ENCODE results near the gene CENPN. TPM values are rescaled to one million over a fixed set of nuclear protein-coding genes. Genes with fewer than 3 reads are reported as not detected.

Gene CENPN
- total and polyA plus RNA-seq, 2 of the 13 experiments (the other 11 are each of a cell fraction or from before 2014, with no cell fraction given): 29.7 to 129 TPM

DNA sequence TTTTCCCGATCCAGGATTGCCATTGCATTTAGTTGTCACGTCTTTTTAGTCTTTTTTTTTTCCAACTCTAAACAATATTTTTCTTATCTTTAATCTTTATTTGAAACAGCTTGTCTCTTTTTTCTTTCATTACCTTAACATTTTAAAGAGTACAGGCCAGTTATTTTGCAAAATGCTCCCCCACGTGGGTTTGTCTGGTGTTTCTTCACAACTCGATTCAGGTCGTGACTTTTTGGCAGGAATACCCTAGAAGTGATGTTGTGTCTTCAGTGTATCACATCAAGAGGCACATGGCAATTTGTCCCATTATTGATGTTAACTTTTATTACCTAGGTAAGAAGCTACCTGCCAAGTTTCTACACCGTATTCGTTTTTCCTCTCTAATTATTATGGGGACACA, 18.3 kb upstream of the CENPN start:
- Histone ChIP-seq H2AFZ (ENCODE audit: low read length) (no peak overlapping the region), H3K9ac (ENCODE audit: insufficient read depth, low read depth, low read length) (no peak overlapping the region), H3K4me2 (ENCODE audit: low read depth, low read length) (no peak overlapping the region), H3K27me3 (ENCODE audit: control insufficient read depth in 1 of 2, insufficient read depth in 2 of 2, low read length in 2 of 2) (no peaks in the 10 kb centered on the region), H3K4me1 (ENCODE audit: insufficient read depth, low read length) (peaks cover 63% of the 10 kb centered on the region), H3K27ac (ENCODE audit: extremely low read length, insufficient read depth, low read length) (no peak overlapping the region), H3K79me2 (ENCODE audit: insufficient read depth, low read length) (peaks cover 77% of the 10 kb centered on the region), H3K36me3 (replicated peaks in 1 of 2; ENCODE audit: control insufficient read depth in 1 of 2, insufficient read depth in 2 of 2, low read length in 2 of 2) (no peaks in the 10 kb centered on the region; a peak in 2 of 5 replicates), H3K4me3 (replicated peaks in 1 of 3; ENCODE audit: insufficient read depth in 1 of 3, low read depth in 2 of 3, low read length in 3 of 3) (no peak overlapping the region), H4K20me1 (ENCODE audit: insufficient read depth, low read length) (no peaks in the 10 kb centered on the region), H3K9me3 (ENCODE audit: low read length) (no peaks in the 10 kb centered on the region)
- POLR2A ChIA-PET: no interaction called here
- TF ChIP-seq, protein P1, sequence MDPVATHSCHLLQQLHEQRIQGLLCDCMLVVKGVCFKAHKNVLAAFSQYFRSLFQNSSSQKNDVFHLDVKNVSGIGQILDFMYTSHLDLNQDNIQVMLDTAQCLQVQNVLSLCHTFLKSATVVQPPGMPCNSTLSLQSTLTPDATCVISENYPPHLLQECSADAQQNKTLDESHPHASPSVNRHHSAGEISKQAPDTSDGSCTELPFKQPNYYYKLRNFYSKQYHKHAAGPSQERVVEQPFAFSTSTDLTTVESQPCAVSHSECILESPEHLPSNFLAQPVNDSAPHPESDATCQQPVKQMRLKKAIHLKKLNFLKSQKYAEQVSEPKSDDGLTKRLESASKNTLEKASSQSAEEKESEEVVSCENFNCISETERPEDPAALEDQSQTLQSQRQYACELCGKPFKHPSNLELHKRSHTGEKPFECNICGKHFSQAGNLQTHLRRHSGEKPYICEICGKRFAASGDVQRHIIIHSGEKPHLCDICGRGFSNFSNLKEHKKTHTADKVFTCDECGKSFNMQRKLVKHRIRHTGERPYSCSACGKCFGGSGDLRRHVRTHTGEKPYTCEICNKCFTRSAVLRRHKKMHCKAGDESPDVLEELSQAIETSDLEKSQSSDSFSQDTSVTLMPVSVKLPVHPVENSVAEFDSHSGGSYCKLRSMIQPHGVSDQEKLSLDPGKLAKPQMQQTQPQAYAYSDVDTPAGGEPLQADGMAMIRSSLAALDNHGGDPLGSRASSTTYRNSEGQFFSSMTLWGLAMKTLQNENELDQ (CRISPR knock-in tag; IDR thresholded peaks at IDR 0.05; ENCODE audit: borderline replicate concordance): no peak
- TF ChIP-seq PPARG (CRISPR knock-in tag; conservative IDR thresholded peaks at IDR 0.05) (no peak), ARID2 (CRISPR knock-in tag; IDR thresholded peaks at IDR 0.05; ENCODE audit: borderline replicate concordance) (no peak), TBP (CRISPR knock-in tag; IDR thresholded peaks at IDR 0.05) (no peak), SSRP1 (CRISPR knock-in tag; IDR thresholded peaks at IDR 0.05) (no peak), ZNF331 (CRISPR knock-in tag; IDR thresholded peaks at IDR 0.05) (no peak), IRF1 (CRISPR knock-in tag; IDR thresholded peaks at IDR 0.05; ENCODE audit: low read depth) (no peak), FOSL2 (CRISPR knock-in tag; IDR thresholded peaks at IDR 0.05) (no peak), ZNF570 (CRISPR knock-in tag; IDR thresholded peaks at IDR 0.05; ENCODE audit: borderline replicate concordance) (no peak)
- TF ChIP-seq, protein P2, sequence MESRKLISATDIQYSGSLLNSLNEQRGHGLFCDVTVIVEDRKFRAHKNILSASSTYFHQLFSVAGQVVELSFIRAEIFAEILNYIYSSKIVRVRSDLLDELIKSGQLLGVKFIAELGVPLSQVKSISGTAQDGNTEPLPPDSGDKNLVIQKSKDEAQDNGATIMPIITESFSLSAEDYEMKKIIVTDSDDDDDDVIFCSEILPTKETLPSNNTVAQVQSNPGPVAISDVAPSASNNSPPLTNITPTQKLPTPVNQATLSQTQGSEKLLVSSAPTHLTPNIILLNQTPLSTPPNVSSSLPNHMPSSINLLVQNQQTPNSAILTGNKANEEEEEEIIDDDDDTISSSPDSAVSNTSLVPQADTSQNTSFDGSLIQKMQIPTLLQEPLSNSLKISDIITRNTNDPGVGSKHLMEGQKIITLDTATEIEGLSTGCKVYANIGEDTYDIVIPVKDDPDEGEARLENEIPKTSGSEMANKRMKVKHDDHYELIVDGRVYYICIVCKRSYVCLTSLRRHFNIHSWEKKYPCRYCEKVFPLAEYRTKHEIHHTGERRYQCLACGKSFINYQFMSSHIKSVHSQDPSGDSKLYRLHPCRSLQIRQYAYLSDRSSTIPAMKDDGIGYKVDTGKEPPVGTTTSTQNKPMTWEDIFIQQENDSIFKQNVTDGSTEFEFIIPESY (CRISPR knock-in tag; IDR thresholded peaks at IDR 0.05): no peak
- TF ChIP-seq, protein P3, sequence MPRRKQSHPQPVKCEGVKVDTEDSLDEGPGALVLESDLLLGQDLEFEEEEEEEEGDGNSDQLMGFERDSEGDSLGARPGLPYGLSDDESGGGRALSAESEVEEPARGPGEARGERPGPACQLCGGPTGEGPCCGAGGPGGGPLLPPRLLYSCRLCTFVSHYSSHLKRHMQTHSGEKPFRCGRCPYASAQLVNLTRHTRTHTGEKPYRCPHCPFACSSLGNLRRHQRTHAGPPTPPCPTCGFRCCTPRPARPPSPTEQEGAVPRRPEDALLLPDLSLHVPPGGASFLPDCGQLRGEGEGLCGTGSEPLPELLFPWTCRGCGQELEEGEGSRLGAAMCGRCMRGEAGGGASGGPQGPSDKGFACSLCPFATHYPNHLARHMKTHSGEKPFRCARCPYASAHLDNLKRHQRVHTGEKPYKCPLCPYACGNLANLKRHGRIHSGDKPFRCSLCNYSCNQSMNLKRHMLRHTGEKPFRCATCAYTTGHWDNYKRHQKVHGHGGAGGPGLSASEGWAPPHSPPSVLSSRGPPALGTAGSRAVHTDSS (CRISPR knock-in tag; conservative IDR thresholded peaks at IDR 0.05): no peak
- TF ChIP-seq, protein P4, sequence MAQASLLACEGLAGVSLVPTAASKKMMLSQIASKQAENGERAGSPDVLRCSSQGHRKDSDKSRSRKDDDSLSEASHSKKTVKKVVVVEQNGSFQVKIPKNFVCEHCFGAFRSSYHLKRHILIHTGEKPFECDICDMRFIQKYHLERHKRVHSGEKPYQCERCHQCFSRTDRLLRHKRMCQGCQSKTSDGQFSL (CRISPR knock-in tag; IDR thresholded peaks at IDR 0.05): no peak
- BruUV-seq (replicated peaks): no TSS peak
- WGBS (ENCODE audit: low lambda C conversion rate): 83% methylated on average over 7 of the region's 7 CpGs
- ATAC-seq: no peak
- FAIRE-seq: no peak
- in situ Hi-C loops (cut with HindIII; ENCODE audit: extremely low pct_ligation_motif_present, low pct_unique_long_range_greater_than_20kb): no loop called here
- CTCF ChIA-PET (ENCODE audit: low intra/inter-chr PET ratio, low total read pairs): no interaction called here
- DNase-seq (ENCODE audit: low spot score): no peak
- intact Hi-C loops (cut with micrococcal nuclease; ENCODE audit: unreplicated experiment): no loop called here

Data from HepG2 (cell line).